ENCODE data around the gene DNMBP.
"Not testable (repeated sequence)": the region's sequence is repeated elsewhere in the genome, so short reads cannot be mapped to it uniquely, and the experiment has no call there.

The DNMBP gene

DNA sequence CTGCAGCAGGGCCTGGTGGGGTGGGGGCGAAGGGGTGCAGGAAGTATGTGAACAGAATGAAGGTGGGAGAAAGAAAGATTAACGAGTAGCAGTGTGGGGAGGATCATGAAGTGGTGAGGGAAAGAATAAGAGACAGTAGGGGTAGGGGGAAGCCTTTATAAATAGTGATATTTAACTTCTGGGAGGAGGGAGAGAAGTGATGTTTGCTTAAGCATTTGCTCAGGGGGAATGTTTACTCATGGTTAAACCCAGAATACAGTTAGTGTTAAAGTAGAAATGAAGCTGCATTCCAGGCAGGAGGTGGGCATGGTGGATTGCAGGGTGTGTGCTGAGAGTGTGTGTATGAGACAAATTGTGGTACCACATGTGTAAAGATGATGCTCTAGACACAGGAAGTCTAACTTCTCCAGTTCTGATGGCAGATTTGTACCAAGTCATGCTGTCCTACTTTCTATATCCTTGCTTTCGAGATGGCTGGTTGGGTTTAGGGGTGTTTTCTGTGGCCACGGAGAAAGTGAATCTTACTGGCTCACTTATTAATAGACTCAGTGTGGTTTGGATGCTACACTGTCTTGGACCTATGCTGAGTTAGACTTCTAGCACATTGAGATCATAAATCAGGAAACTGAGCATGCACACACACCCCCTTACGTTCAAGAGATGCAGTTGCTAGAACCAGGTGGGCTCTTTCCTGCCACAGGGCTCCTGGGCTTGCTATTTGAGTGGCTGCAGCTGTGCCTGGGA is 10.6 kb upstream of the DNMBP start:
- no peak for DNase-seq (ENCODE audit: low read depth)

DNA sequence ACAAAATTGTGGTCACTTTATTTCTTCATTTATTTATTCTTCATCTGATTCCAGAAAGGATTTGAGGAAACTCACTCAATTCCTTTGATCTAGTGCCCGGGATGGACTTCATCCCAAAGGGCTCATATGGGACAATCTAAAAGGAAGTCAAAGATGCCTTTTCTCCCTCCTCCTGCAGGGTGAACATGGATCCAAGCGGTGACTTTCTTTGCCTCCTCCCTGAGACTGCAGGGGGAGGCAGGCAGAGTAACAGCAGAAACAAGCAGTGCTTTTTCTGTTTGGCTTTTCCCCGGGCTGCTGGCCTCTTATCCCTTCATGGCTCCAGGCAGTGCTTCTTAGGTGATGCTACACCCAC is 10.0 kb upstream of the DNMBP start:
- DNase-seq (ENCODE audit: low read depth): no peak

GRCh38 chr10:100014071-100014762 is 4.5 kb upstream of the DNMBP start:
- DNase-seq (ENCODE audit: low read depth): no peak

GRCh38 chr10:100013621-100014020 is 3.9 kb upstream of the DNMBP start:
- no peak for DNase-seq (ENCODE audit: low read depth)

DNA sequence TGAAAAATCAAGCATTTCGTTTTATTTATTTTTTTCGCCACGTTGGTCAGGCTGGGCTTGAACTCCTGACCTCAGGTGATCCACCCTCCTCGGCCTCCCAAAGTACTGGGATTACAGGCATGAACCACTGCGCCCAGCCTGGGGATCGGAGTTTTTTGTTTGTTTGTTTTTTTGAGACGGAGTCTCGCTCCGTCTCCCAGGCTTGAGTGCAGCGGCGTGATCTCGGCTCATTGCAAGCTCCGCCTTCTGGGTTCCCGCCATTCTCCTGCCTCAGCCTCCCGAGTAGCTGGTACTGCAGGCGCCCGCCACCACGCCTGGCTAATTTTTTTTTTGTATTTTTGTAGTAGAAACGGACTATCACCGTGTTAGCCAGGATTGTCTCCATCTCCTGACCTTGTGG is 2.2 kb upstream of the DNMBP start:
- not testable (repeated sequence) for DNase-seq (ENCODE audit: low read depth)

DNA sequence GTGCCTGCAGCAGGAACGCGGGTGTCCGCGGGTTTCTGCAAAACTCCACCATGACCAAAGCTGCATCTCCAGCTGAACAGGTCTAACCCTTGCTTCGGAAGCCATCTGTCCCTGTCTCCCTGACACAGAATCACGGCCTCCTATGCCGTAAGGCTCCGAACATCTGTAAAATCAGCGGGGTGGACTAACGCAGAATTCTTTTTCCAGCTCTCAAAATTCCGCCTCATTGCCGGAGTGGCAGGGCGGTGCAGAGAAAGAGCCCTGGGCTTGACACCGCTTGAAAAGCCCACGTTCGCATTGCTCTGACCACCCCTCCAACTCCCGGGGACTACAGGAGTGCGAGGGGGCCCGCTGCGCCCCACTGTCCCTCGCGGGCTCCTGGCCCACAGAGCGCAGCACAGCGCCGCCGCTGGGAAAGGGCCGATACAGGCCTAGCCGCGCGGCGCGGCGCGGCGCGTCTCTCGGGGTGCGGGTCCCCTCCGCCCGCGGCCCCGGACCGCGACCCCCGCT is 409 bp downstream of the DNMBP start:
- DNase-seq (ENCODE audit: low read depth): peak; percentile 45

GRCh38 chr10:100008708-100009282 is 952 bp downstream of the DNMBP start:
- DNase-seq (ENCODE audit: low read depth): no peak

- no peak for DNase-seq (ENCODE audit: low read depth)
Observed at GRCh38 chr10:100008142-100008522, 1.6 kb downstream of the DNMBP start.

DNA sequence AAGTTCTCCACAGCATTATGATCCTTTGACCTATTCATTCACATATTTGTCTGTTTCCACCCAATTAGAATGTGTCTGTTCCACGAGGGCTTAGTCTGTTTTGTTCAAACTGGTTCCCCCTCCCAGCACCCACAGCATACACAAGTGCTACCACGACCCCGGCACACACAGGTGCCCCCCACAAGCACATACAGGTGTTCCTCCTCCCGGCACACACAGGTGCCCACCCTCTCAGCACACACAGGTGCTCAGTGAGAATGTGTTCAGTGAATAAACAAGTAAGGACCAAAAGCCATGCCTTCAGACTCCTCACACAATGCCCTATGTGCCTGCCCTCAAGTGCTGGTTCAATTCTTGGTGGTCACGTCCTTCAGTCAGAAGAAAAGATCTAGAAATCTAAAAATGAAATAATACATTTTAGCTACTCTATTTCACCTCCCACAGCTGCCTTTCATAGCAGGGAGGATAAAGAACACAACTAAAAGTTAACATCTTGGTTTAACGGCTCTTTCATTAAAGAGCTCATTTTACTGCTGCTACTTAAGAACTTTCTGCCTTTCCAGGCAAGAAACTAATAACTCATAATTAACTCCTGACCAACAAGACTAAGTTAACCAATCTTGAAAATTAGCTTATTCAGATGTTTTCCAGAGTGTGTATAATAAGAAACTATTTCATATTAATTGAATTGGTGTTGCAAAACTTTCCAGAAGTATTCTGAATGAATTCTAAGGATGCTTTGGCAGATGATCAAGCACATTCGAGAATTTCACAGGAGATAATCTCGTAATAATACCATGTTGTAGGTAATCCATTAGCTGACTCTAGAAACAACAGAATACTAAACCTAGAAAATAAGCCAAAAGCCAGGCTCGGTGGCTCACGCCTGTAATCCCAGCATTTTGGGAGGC is 2.3 kb downstream of the DNMBP start:
- DNase-seq (ENCODE audit: low read depth): no peak

GRCh38 chr10:100006243-100006886 is 3.4 kb downstream of the DNMBP start:
- DNase-seq (ENCODE audit: low read depth): no peak

DNA sequence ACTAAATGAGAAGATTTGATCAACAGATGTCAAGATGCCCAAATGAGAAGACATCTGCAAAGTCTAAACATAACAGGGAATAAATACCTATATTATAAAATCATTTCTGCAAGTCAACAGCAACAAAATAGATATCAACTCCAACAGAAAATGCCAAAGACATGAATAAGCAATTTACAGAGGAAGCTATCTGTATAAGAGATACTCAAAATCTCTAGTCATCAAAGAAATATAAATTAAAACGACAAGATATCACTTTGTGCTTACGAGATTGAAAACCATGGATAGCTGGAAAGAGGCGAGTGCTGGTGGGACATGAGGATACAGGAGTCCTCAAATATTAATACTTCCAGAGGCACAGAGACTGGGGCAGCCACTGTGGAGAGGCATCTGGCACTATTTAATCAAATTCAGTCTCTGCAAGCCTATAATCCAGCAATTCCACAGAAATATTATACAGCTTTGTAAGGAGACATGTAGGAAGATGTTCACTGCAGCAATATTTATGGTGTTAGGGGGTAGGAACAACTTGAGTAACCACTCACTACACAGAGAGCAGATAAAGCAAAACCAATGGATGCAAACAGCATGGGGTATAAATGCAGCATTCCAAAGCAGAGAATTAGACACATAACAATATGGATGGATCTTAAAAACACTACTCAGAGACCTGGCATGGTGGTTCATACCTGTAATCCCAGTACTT is 4.8 kb downstream of the DNMBP start:
- no peak for DNase-seq (ENCODE audit: low read depth)

- DNase-seq (ENCODE audit: low read depth): no peak
Observed at GRCh38 chr10:100000109-100000644, 9.6 kb downstream of the DNMBP start.

- no peak for DNase-seq (ENCODE audit: low read depth)
Observed at GRCh38 chr10:99999319-100000108, 10.2 kb downstream of the DNMBP start.

GRCh38 chr10:99998889-99999288 is 10.9 kb downstream of the DNMBP start:
- DNase-seq (ENCODE audit: low read depth): no peak

- no peak for DNase-seq (ENCODE audit: low read depth)
Observed at GRCh38 chr10:99996671-99997648, 12.8 kb downstream of the DNMBP start.

GRCh38 chr10:99995713-99996112 is 14.0 kb downstream of the DNMBP start:
- no peak for DNase-seq (ENCODE audit: low read depth)

GRCh38 chr10:99995269-99995668 is 14.5 kb downstream of the DNMBP start:
- no peak for DNase-seq (ENCODE audit: low read depth)

GRCh38 chr10:99994801-99995200 is 14.9 kb downstream of the DNMBP start:
- DNase-seq (ENCODE audit: low read depth): no peak
